WTC11 (cell line): ENCODE results near the gene FAM78B.

ENCODE experiments used
- CTCF ChIP-seq: fragments of 200-600 bp; IDR thresholded peaks from 2 replicates; pipeline ENCODE4 v1.8.0; 2022; ENCODE audit warnings: antibody characterized with exemption
- IRF1 ChIP-seq: sonication (generic); formaldehyde crosslinking; IDR thresholded peaks from 2 replicates; pipeline ENCODE4 v1.8.0; 2023; ENCODE audit warnings: missing genetic modification reagents
- IRF2 ChIP-seq: sonication (generic); formaldehyde crosslinking; IDR thresholded peaks from 2 replicates; pipeline ENCODE4 v1.8.0; 2022; ENCODE audit warnings: low read depth, missing genetic modification reagents, borderline replicate concordance
- KAT7 ChIP-seq: sonication (generic); formaldehyde crosslinking; IDR thresholded peaks from 2 replicates; pipeline ENCODE4 v1.8.1; 2023; ENCODE audit warnings: missing genetic modification reagents, mild to moderate bottlenecking, borderline replicate concordance
- MAX ChIP-seq: sonication (generic); formaldehyde crosslinking; IDR thresholded peaks from 2 replicates; pipeline ENCODE4 v1.8.0; 2022; ENCODE audit warnings: mild to moderate bottlenecking, missing genetic modification reagents
- MYBL2 ChIP-seq: sonication (generic); formaldehyde crosslinking; IDR thresholded peaks from 2 replicates; pipeline ENCODE4 v1.8.1; 2023; ENCODE audit warnings: mild to moderate bottlenecking, moderate library complexity, missing genetic modification reagents
- NFE2L1 ChIP-seq: sonication (generic); formaldehyde crosslinking; IDR thresholded peaks from 2 replicates; pipeline ENCODE4 v1.8.1; 2023; ENCODE audit warnings: missing genetic modification reagents
- RELA ChIP-seq: sonication (generic); formaldehyde crosslinking; IDR thresholded peaks from 2 replicates; pipeline ENCODE4 v1.8.1; 2022; ENCODE audit warnings: missing genetic modification reagents, mild to moderate bottlenecking, borderline replicate concordance
- SP1 ChIP-seq: sonication (generic); formaldehyde crosslinking; conservative IDR thresholded peaks from 2 replicates; pipeline ENCODE4 v1.8.1; 2022; ENCODE audit warnings: missing genetic modification reagents
- TP53 ChIP-seq: sonication (generic); formaldehyde crosslinking; IDR thresholded peaks from 2 replicates; pipeline ENCODE4 v1.8.1; 2023; ENCODE audit warnings: mild to moderate bottlenecking, missing genetic modification reagents
- ZNF232 ChIP-seq: sonication (generic); formaldehyde crosslinking; IDR thresholded peaks from 2 replicates; pipeline ENCODE4 v1.8.0; 2022; ENCODE audit warnings: mild to moderate bottlenecking, missing genetic modification reagents
- ZNF671 ChIP-seq: fragments of 250-450 bp; sonication (Bioruptor Pico); IDR thresholded peaks from 2 replicates; pipeline ENCODE4 v1.8.0; 2021; ENCODE audit warnings: mild to moderate bottlenecking

- TF ChIP-seq IRF1 (CRISPR knock-in tag) (no peak), CTCF (no peak), SP1 (CRISPR knock-in tag) (no peak), IRF2 (CRISPR knock-in tag) (no peak), ZNF671 (CRISPR knock-in tag) (no peak), MAX (CRISPR knock-in tag) (no peak), RELA (CRISPR knock-in tag) (no peak), MYBL2 (CRISPR knock-in tag) (no peak), TP53 (CRISPR knock-in tag) (no peak), NFE2L1 (CRISPR knock-in tag) (no peak), KAT7 (CRISPR knock-in tag) (no peak), ZNF232 (CRISPR knock-in tag) (no peak)
Observed at GRCh38 chr1:166113630-166114029, 53.2 kb downstream of the FAM78B start.
